ENCODE measurements around the gene FLT1.

The FLT1 gene

DNA sequence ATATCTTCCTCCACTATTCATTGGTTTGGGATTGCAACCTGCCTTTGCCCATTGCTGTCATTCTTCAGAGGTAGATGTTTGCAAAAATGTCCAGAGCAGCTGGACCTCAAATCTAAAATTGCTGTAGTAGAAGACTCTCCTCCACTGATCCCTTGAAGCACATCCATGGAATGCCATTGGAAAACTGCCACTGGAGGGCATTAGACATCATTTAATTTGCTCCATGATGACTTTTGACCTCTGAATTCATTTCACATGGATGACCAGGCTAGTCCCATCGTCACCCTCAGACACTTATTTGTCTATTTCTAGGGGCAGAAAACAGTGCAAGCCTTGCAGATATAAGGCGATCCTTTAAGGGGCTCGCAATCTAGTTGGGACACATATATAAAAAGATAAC, 33.9 kb upstream of the FLT1 start:
- no peak for DNase-seq (ENCODE audit: low read depth)

DNA sequence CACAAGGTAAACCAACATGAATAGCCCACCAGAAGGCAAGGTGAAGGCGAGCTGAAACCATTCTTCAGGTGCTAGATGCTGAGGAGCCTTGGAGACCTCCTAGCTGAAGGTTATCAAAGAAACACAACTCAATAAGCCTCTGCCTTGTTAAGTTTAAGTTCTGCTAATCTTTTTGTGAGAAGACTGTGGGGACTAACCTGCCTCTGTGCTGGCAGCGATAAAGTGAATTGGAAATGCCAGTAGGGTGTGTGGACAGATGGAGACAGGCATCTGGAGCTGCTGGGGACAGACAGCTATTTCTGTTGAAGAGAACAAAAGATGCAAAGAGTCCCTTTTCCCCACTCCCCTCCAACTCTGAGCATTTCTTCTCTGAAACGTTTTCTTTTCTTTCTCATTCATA, 33.5 kb upstream of the FLT1 start:
- no peak for DNase-seq (ENCODE audit: low read depth)

DNA sequence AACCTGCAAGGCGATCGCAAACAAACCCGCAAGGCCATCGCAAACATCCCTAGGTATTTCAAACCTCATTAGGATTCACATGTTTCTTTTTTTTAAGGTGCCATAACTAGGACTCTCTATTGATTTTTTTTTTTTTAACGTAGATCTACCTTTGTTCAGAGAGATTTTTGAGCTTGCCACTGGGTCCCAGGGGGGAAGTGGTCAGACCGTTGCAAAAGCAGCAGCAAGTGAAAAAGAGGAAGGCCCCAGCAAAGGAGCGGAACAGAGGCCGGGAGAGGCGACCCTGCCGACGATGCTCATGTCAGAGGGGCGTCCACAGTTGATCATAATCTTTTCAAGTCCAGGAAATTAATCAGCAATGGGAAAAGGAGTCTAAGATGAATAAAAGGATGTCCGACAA, 32.7 kb upstream of the FLT1 start:
- DNase-seq (ENCODE audit: low read depth): no peak

DNA sequence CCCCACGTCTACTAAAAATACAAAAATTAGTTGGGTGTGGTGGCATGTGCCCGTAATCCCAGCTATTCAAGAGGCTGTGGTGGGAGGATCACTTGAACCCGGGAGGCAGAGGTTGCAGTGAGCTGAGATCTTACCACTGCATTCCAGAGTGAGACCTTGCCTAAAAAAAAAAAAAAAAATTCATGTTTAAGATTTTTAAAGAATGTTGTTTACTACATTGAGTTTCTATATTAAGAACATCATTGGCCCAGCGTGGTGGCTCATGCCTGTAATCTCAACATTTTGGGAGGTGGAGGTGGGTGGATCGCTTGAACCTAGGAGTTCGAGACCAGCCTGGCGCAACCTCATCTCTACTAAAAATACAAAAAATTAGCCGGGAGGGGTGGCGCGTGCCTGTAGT, 31.9 kb upstream of the FLT1 start:
- no peak for DNase-seq (ENCODE audit: low read depth)

DNA sequence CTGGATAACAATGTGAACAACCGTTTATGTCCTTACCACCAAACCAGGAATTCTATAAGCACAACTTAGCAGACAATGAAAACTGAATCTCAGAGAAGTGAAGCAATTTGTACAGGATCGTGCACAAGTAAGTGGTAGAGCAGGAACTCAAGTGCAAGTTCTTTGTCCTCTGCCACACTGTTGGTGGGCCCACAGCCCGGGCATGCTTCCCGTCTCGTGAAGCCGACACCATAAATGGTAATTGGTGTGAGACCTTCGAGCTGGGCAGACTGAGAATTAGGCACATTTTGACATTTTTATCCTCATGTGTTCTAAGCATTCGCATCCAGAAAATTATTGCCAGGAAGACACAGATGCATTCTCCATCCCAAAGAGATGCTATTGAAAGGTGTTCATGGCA, 27.9 kb upstream of the FLT1 start:
- no peak for DNase-seq (ENCODE audit: low read depth)

DNA sequence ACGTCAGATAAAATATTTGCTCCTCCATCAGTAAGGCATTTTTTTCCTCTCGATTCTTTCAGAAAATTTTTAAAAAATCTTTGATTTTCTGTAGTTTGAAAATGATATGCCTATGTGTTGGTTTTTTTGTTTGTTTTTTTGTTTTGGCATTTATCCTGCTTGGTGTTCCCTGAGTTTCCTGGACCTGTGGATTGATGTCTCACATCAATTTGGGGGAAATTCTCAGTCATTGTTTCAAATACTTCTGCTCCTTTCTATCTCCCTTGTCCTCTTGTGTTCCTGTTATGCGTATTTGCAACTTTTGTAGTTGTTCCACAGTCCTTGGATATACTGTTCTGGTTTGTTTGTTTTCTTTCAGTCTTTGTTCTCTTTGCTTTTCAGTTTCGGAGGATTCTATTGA, 18.8 kb upstream of the FLT1 start:
- no peak for DNase-seq (ENCODE audit: low read depth)

DNA sequence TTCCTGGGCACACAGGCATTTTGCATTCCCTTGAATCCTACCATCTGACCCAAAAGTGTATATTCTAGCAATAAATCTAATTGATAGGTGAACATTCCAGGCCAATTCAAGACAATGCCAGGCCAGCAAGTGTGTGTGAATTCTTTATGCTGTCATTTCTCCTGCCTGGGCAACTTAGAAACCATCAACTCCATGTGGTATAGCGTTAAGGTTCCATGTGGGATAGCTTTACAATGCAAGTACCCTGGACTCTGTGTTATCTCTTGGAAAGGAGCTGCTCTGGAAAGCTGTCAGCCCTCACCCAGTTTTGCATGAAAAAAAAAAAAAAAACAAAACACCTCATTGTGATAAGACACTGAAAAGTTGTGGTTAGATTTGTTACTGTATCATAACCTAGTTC, 15.6 kb upstream of the FLT1 start:
- DNase-seq (ENCODE audit: low read depth): no peak

DNA sequence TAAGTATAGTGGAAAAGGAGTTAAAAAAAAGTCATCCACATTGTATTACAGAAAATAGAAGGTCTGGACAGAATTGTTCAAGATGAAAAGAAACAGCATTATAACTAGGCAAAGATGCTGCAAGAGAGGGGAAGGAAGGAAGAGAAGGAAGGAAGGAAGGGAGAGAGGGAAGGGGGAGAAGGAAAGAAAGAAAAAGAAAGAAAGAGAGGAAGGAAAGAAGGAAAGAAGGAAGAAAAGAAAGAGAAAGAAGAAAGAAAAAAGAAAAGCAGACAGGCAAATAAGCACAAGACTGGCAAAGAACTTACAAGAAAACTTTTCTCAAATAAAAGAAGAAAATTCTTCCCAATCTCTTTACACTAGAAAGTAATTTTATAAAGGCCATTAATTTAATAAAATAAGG, 15.1 kb upstream of the FLT1 start:
- DNase-seq (ENCODE audit: low read depth): no peak

DNA sequence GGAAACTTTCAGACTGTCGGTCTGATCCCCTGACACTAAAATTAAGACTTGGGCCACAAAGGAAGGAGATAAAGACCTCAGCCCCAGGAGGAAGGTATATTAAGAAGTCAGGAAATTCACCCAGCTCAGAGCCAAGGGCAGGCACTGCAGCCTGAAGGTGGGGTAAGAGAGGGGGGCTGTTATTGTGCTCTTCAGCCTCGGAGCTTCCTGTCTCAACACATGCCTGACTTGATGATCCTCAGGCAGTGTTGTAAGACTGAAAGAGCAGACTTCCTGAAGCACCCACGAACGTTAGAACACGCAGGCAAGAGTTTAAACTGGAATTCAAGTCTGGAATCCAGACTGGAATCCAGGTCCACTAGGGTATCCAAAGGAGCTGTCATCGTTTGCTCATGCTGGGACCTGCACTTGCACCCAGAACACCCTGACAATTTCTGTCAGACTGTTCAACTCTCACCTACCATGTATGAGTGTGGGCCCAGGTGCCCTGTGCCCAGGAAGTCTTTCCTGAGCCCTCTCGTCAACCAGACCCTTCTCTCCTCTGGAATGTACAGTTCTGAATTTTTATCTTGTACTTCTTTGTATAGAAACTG, 10.7 kb upstream of the FLT1 start:
- DNase-seq (ENCODE audit: low read depth): no peak

DNA sequence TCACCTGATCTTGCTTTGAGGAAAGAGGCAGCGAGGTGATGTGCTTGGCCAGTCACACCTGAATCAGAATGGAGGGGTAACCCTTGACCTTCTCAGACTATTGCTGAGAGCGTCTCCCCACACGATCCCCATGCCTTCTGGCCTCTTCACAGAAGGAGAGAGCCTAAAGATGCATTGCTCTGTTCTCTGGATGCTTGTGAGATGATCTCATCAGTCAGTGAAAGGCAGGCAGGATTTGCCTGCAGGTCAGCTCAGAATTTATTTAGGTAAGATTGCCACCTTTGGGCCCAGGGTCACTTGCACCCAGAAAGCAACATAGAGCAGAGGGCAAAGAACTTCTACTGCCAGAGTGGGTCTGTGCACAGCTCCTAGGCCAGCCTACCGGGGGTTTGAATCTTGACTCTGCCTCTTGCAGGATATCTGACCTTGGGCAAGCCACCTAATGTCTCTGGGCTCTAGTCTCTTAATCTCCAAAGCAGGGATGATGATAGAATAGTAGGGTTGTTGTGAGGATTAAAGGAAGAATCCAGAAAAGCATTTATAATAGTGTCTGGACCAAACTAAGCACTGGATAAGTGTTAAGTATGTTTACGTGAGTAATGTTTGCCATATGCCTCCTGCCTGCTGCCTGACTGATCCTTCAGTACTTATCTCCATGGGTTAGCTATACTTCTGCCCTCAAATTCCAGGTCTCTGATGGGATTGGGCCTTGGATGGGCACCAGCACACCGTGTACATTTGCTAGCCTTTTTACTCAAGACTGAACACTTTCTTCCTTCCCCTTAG, 8.4 kb upstream of the FLT1 start:
- DNase-seq (ENCODE audit: low read depth): no peak

DNA sequence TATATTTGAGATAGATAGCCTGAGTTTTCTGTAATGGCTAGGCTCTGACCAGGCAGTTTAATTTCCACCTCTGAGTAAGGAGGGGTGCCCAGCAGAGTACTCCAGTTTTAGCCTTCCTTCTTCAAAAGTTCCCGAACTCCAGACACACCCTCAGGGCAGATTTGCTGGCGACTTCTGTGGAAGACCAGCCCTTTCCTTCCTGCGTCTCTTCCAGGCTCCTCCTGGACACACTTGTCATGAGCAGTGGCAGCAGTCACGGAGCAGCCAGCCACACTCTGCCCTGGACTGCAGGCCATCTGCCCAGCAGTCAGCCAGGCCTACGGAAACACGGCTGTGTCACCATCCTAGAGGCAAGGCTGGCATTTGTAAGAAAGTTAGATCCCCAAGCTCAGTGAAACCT, 6.6 kb upstream of the FLT1 start:
- DNase-seq (ENCODE audit: low read depth): no peak

DNA sequence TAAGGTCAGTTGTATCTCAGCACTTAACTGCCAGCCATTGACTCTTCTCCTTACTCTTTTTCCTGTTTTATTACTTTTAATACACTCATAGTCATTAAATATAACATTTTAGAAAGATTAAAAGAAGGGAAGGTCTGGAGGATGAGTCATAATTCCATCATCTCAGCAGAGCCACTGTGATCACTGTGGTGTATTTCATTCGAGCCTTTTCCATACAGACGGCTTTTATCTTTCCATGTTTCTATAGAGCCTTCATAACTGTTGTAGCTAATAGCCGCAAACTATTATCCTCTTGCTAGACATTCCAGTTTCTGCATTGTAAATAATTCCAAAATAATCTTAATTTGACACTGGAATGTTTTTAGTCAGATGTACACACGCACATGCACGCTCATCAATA, 4.7 kb upstream of the FLT1 start:
- DNase-seq (ENCODE audit: low read depth): no peak

DNA sequence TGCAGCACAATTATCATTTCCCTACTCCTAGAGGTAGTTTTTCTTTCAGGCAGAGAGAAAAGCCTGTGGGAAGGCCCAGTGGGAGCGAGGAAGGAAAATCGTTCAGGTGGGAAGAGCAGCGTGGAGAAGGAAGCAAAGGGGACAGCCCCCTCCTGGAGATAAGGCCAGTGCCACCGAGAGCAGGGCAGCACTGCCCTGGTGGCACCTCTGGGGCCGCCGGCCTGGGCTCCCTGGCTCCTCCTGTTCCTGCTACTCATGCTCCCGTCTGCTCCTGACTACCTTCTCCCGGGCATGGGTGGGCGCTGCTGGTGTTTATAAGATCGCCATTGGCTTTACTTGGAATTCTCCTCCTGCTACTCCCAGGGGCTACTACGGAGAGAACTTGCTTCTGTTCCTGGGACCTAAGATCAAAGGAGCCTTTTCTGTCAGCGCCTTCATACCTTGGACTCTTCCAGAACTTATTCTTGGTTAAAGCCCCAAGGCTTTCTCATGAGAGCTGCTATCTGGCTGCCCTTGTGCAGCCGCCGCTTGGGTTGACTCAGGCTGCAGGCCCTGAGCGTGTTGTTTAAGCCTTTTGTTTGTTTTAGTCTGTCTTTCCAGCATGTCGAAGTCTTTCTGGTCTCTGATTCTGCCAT, 3.7 kb upstream of the FLT1 start:
- DNase-seq (ENCODE audit: low read depth): no peak

DNA sequence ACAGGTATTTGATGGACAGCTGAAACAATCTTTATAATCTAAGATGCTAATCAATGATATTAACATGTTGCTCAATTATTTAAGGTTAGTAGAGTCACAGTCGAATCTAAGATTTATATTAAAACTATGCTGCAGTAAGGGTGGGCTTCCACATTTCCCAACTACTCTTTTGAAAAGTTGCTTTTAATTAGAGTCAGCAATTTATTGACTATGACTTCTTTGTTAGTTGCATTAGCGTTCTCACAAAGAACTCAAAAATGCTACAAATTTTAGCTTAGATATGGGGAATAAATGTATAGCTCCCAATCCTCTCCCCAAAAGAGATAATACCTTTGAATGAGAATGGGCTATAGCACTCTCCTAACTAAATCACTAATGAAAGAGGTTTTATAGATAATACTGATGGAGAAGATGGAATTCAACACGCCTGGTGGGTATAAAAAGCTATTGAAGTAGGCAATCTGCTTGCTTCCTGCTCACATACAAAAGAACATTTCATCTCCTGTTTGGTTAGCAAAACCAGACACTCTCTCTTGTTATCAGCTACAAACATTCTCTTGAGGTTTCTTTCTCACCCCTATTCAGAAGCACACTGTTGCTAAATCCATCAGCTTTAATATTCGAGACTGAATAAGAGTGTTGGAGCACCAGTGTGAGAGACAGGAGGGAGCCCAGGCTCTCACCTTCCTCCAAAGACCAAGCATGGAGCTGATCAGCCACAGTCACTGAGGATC, 2.4 kb upstream of the FLT1 start:
- DNase-seq (ENCODE audit: low read depth): no peak

DNA sequence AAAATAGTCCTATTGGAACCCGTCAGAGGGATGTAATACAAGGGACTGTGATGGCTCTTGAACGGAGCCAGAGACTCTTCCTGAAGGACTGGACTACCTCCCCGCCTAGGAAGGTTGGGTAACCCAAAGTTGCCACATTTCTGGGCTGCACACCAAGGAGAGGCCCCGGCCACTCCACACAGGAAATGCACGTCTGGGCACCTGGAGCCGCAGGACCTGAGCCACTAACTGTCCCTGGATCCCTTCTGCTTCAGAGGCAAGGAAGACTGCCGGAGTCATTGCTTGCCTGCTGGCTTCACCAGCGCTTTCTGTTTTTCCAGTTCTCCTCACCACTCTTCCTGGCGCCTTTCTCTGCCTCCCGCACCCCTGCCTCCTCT, 1.2 kb upstream of the FLT1 start:
- no peak for DNase-seq (ENCODE audit: low read depth)

DNA sequence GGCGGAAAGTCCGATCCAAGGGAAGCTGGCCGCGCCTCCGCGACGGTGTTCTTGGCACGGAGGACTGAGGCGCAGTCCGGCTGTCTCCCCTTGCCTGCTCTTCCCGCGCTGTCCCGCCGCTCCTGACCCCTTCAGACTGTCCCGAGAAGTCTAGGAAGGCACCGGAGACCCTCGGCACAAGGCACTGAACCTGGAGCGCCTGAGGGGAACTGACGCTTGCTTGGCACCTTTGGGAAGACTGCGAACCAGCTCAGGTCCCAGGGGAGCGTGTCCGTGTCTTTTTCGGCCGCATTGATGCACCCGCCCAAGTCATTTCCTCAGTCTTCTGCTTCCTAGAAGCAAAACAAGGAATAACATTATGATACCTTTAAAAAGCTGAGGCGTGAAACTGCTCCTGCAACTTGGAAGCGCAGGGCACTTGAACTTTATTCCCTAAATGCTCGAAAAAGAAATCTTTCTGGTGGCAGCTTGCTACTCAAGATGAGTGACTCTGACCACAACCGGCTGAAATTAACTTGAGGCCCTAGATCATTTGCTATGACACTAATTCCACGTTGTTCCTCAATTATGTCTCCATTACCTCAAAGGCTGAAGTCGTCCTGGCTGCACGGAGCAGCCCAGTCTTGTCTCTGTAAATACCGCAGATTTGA, 735 bp upstream of the FLT1 start:
- no peak for DNase-seq (ENCODE audit: low read depth)

DNA sequence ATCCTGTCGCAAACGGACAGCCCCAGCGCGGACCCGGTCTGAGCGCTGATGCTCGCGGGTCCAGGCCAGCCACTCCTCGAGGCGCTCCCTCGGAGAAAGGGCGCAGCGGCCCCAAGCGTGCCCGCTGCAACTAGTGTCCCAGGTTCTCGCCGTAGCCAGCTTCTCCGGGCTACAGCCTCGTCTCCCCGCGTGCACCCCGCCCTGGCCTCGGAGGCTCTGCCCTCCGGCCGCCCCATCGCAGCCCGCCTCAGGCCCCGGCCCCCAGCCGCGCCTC, 487 bp downstream of the FLT1 start:
- DNase-seq (ENCODE audit: low read depth): no peak

DNA sequence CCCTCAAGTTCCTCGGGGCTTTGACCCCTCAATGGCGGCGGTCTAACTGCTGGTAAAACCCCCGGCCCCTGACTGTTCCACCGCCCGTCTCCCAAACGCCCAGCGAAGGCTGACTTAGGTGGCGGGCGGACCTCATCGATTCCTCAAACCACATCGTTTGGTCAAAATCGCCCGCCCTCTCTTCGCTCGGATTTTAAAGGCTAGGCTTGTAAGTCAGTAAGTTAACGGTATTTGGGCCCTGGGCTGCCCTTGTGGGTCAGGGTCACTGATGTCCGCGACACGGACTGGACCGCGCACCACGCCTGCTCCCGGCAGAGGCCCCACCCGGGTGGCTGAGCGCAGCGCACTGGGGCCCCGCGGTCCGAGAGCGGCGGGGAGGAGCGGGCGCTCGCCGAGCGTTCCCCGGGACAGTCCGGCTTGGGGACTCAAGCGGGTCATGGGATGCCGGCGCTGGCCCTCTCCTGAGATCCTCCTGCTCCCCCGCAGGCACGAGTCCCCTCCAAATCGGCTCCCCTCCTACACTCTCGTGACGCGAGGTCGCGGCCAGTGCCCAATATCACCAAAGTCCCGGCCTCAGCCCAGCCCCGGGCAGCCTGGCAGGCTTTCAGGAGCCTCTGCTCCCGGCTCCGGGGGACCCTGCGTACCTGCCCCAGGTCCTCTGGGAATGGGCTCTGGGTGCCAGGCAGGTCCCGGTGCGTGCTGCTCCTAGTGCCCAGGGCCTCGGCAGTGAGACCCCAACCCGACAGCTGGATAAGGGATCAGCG, 1.0 kb downstream of the FLT1 start:
- DNase-seq (ENCODE audit: low read depth): no peak

DNA sequence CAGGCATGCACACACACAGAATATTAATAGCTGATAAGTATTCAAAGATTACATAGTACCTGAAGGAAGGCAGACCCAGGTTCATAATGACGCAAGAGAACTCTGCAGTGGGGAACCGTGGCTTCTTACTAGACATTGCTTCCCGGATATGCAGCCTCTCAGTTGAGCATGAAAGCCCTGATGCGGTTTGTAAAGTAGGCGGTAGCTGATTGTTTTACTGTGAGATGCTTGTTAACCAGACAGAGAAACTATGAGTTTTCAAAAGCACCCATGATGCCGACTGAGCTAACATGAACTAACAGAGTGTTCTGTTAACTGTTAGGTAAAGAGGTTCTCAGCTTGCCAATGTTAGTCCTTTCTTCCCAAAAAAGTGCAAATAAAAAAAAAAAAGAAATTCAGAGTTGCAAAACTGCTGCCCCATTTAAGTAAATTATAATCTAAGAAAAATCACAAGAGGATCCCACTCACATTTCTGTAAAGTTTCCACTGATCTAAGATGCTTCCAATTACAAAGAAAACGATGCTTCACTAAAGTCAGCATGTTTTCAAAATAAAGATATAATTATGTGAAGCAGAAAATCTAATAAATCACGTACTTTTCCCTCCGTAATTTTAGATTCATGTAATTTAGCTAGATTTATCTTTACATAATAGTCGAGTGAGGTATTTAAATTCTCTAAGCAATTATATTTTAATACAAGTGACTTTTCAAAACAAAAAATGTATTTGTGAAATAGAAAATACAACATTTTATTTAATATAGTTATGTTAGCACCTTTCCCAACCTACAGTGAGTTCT, 2.2 kb downstream of the FLT1 start:
- no peak for DNase-seq (ENCODE audit: low read depth)

DNA sequence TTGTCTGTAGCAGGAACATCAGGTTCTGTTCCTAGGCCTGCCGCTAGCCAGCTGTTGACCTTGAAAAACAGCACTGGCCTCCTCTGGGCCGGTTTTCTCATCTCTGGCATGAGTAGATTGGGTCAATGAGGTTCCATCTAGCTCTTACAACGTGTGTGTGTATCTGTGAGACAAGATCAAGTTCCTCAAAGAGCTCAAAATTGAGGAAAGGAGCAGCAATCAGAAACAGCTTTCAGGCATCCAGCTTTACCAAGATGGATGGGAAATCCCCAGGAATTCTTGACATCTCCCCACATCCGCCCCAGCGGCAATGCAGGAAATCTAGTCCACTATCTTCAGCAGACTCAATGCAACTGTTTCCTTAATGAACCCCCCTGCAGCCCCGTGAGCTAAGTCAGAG, 4.9 kb downstream of the FLT1 start:
- no peak for DNase-seq (ENCODE audit: low read depth)

DNA sequence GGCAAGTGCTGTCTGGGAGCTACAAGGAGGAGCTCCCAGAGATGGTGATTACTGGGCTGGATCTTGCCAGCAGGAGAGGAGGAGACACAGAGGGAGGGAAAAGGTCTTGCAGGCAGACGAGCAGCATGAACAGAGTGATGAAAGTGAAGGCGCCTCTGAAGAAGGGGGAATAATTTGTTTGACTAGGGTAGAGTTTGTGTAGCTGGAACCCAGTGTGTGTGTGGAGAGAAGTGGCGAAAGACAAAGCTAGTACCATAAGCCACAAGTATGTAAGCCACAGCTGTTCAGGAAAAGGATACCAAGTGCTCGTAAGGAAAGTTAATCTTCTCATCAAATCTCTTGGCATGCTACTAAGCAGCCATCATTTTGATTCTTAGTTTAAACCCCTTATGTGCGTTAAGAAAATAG, 5.4 kb downstream of the FLT1 start:
- no peak for DNase-seq (ENCODE audit: low read depth)
